Amniotic stem cell (primary cell): Measurements from ENCODE around the gene OLFML1.

Experiments used
- DNase-seq: peaks from one replicate; lab custom pipeline; 2025; lab: John Stamatoyannopoulos, UW

Gene OLFML1

DNA sequence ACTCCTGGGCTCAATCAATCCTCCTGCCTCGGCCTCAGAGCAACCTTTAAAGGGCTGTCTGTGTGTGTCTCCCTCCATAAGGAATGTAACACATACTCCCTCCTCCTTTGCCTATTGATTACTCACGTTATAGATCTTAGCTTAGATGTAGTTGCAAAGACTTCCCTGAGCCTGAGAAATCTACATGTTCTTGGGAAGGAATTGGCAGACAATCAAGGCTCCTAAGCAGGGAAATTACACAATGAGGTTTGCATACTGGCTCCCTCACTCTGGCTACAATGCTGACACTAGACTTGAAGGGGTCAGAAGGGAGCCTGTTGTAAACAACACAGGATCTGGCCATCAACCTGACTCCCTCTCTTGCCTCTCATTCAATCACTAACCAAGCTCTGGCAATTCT lies 5.2 kb upstream of the OLFML1 start:
- no peak for DNase-seq

DNA sequence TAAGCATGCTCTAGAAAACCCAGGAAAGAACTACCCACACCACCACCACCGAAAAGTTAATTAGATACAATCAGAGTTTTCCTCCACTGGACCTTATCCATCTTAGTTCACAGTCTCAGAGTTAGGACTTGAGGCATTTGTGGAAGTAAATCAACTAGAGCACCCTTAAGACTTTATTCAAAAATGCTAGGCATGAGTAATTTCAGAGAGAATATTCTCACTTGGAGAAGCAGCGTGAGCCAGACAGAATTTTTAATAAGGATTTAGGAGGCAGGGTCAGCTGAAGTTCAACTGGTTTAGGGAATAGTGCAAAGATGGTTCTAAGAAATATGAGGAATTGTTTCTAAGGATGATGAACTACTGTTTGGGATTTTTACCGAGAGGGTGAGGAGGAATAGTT lies 1.2 kb upstream of the OLFML1 start:
- DNase-seq, result no peak

- no peak for DNase-seq
These were observed 661 bp upstream of the OLFML1 start for GRCh38 chr11:7484645-7485044.

- DNase-seq, result no peak
These were observed 933 bp downstream of the OLFML1 start for GRCh38 chr11:7486098-7486780.

DNA sequence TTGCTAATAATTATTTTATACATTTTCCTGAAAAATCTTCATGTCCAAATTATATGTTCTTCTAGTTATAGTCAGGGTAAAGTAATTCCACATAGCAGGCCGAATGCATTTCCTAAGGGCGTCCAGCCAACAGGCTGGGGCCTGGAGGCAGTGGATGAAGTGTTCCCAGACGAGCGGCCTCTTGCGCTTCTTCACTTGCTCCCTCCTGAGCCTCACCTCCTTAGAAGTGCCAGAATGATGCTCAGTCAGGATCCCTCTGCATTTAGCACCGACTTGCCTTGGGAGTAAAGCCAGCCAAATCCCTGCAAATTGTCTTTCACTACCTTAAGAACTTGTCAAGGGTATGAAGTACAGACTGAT lies 1.5 kb downstream of the OLFML1 start:
- DNase-seq, result no peak

DNA sequence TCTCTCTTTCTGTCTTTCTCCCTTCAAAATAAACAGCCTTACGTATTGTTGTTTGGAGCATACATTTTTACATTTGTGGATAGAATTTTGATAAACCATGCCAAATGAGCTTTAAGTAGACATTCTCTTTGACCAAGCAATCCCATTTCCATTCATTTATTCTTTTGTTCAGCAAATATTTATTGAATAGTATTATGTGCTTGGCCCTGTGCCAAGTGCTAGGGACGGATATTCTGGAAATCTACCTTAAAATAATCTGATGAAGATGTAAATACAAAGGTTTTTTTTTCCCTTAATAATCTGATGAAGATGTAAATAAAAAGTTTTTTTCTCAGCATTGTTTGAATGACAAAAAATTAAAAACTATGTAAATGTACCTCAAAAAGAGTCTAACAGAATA lies 2.1 kb downstream of the OLFML1 start:
- no peak for DNase-seq

- no peak for DNase-seq
These were observed 3.4 kb downstream of the OLFML1 start for GRCh38 chr11:7488681-7489080.

- no peak for DNase-seq
These were observed 4.1 kb downstream of the OLFML1 start for GRCh38 chr11:7489376-7489775.

DNA sequence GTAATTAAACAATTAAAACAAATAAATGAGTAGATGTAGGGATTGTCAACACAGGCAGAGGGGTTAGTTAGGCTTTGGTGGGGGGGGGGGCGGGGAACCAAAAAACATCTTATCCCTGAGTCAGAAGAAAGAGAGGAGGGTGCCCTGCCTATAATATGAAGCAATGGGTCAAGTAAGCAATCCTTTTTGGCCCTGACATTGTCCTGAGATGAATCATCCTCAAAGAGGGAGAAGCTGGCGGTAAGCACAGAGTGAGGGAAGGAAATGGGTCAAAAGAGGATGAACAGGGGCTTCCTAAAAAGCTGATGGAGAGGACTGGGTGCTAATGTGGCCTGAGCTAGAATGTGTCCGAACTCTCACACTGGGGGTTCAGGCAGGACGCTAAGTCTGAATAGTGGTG lies 4.7 kb downstream of the OLFML1 start:
- DNase-seq, result no peak

GRCh38 chr11:7490535-7490934 lies 5.2 kb downstream of the OLFML1 start:
- no peak for DNase-seq

DNA sequence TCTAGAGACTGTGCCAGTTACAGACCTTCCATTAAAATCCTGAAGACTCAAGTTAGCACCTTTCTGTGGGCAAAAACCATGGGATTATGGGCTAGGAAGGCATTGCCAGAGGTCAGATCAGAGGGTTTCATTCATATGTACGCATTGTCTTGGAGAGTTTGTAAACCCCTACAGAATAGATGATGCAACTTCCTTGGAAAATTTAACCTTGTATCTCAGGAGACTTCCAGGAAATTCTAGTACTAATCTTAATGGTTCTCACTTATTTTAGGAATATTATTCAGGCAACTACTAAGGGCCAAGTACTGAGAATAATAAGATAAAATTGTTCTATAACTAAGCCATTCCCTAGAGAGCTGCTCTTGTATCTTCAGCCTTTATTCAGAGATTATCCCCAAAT lies 6.9 kb downstream of the OLFML1 start:
- DNase-seq, result no peak

GRCh38 chr11:7493670-7494069 lies 8.4 kb downstream of the OLFML1 start:
- DNase-seq, result no peak

GRCh38 chr11:7494086-7494745 lies 8.9 kb downstream of the OLFML1 start:
- DNase-seq, result no peak

GRCh38 chr11:7495882-7496551 lies 10.7 kb downstream of the OLFML1 start:
- DNase-seq, result no peak

DNA sequence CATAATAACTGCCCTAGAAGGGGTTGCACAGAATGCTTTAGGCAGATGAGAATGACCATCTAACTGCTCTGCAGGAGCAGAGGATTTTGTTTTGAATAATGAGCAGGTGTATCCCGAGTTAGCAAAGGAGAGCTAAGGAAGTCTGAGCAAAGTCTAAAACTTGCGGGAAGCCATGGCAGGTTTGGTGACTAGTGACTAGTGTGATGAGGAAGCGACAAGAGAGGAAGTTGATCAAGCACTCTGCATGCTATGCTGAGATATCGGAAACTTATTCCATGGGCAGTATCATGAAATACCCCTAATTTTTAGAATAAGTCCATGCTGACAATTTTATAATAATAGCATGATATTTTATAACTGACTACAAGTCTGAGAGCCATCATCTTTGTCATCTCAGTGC lies 12.9 kb downstream of the OLFML1 start:
- no peak for DNase-seq

- no peak for DNase-seq
These were observed 13.8 kb downstream of the OLFML1 start for GRCh38 chr11:7499081-7499480.

DNA sequence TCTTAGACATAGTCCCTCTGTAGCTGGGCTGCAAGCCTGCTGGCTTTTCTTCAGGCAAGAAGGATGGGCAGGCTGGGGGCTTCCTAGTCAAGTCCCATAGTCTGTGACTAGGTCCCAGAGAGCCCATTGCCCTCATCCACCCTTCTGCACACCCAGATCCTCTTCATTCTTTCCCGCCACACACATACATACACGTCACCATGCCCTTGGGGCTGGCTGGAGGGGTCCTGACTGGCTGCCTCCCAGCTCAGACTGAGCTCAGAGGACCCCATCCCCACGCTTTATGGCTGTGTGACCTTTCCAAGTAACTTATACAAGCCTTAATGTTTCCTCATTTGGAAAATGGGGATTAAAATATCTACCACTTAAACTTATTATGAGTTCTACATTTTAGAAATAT lies 14.9 kb downstream of the OLFML1 start:
- no peak for DNase-seq

DNA sequence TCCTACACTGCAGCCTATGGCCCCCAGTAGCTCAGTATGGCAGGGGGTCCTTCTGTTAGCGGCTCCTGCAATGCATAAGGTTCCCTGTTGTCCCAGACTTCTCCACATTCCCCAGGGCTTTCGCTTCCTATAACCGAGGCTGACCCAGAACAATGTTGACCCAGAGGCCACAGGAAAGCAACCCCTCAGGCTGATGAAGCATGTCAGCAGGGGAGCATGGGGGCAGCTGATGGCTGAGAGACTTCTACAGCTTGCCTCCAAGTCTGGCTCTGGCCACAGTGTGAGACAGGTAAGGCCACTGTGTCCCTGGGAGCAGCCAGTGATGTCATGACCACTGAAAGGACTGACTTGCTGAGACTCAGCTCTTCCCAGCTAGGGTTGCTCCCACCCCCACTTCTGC lies 15.9 kb downstream of the OLFML1 start:
- no peak for DNase-seq

DNA sequence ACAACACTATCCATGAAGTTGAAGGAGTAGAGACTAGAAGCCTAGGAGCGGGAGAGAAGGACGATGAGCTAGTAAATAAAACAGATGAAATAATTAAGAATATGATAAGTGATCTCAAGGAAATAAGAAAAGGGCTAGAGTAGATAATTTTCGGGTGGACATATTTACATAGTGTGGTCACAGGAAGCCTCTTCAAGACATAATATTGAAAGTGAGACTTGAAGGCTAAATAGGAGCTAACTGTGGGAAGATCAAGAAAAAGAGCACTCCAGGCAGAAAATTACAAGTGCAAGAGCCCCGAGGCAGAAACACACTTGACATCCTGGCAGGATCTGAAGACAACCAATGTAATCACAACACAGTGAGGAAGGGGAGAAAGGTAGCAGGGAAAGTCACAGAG lies 16.6 kb downstream of the OLFML1 start:
- DNase-seq, result no peak

DNA sequence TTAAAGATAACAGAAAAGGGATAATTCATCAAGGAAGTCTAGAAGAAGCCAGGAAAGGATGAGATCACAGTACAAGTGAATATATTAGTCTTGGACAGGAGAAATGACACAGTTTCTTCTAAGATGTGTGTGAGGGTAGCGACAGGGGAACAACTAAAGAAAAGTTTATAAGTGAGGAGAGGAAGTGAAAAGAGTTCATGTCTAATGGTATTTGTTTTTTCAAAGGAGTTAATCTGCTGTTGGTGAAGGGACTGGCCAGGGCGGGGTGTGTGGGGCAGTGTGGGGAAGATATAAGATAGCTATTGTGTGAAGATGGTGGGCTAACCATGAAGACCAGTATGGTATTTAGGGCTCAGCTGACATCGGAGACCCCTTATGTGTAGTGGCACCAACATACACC lies 20.9 kb downstream of the OLFML1 start:
- no peak for DNase-seq

DNA sequence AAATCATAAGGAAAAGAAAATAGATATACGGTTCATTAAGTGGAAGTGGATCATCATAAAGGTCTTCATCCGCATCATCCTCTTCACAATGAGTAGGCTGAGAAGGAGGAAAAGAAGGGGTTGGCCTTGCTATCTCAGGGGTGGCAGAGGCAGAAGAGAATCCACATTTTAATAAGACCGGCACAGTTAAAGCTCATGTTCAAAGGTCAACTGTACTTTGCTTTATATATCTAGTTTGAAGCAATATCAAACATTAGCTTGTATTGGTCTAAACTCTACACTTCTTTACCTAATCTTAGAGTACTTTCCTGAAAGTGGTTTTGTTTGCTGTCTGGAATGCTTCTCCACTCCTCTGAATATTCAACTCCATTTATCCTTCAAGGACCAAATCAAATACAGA lies 22.8 kb downstream of the OLFML1 start:
- no peak for DNase-seq

DNA sequence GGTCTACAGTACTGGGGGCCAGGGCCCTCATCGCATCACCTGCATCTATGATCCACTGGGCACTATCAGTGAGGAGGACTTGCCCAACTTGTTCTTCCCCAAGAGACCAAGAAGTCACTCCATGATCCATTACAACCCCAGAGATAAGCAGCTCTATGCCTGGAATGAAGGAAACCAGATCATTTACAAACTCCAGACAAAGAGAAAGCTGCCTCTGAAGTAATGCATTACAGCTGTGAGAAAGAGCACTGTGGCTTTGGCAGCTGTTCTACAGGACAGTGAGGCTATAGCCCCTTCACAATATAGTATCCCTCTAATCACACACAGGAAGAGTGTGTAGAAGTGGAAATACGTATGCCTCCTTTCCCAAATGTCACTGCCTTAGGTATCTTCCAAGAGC lies 24.7 kb downstream of the OLFML1 start:
- DNase-seq, result no peak

- no peak for DNase-seq
These were observed 26.1 kb downstream of the OLFML1 start for GRCh38 chr11:7511401-7511800.
